Progenitor cell of endocrine pancreas (in vitro differentiated cells): Measurements from ENCODE around the gene KCNMA1. TPM values are rescaled to one million over a fixed set of nuclear protein-coding genes. Genes with fewer than 3 reads are reported as not detected.

ENCODE experiments used
- DNase-seq: peaks from one replicate; pipeline ENCODE4 v3.0.0; 2021; ENCODE audit warnings: low spot score; ENCODE audit not compliant: unreplicated experiment
- H3K27ac Mint-ChIP-seq: 2 replicates; pipeline ENCODE4 v1.8.0; 2021; ENCODE audit warnings: mild to moderate bottlenecking, moderate library complexity, mixed read lengths
- H3K27me3 Mint-ChIP-seq: 2 replicates; pipeline ENCODE4 v1.8.0; 2021; ENCODE audit warnings: mixed read lengths
- H3K36me3 Mint-ChIP-seq: 2 replicates; pipeline ENCODE4 v1.8.0; 2022; ENCODE audit warnings: mixed read lengths; ENCODE audit not compliant: insufficient read depth
- H3K4me1 Mint-ChIP-seq: 2 replicates; pipeline ENCODE4 v1.8.0; 2021; ENCODE audit warnings: low read depth, mixed read lengths
- H3K4me3 Mint-ChIP-seq: 2 replicates; pipeline ENCODE4 v1.8.0; 2021; ENCODE audit warnings: low read depth, mild to moderate bottlenecking, moderate library complexity, mixed read lengths
- H3K9me3 Mint-ChIP-seq: 2 replicates; pipeline ENCODE4 v1.8.0; 2021; ENCODE audit warnings: low read depth, mixed read lengths
- CTCF ChIP-seq: fragments of 200-600 bp; sonication (generic); IDR thresholded peaks from one replicate; pipeline ENCODE4 v1.5.0; 2021; ENCODE audit warnings: antibody characterized with exemption, mild to moderate bottlenecking; ENCODE audit not compliant: unreplicated experiment
- total RNA-seq: library from RNA; stranded (reverse); gene quantifications from 2 replicates; pipeline ENCODE4 v1.2.1, GENCODE V29; 2021

KCNMA1 gene
- total RNA-seq, 1 donor from 2014 or later = 5.8 TPM

- no peak overlapping the region for H3K27ac Mint-ChIP-seq
- DNase-seq = no peak
Measured at GRCh38 chr10:77313066-77313750, 324.4 kb downstream of the KCNMA1 start.

GRCh38 chr10:77311186-77311585 is 326.4 kb downstream of the KCNMA1 start:
- no peak for TF ChIP-seq CTCF
- H3K4me1 Mint-ChIP-seq = peaks cover 7% of the 10 kb centered on the region
- DNase-seq = no peak
- no peak overlapping the region for H3K4me3 Mint-ChIP-seq
- no peaks in the 10 kb centered on the region for H3K9me3 Mint-ChIP-seq
- peaks cover 30% of the 10 kb centered on the region for H3K27me3 Mint-ChIP-seq
- no peaks in the 10 kb centered on the region for H3K36me3 Mint-ChIP-seq
- H3K27ac Mint-ChIP-seq = no peak overlapping the region

More at GRCh38 chr10:77313066-77313750, 324.4 kb downstream of the KCNMA1 start:
- Mint-ChIP-seq H3K27me3 (peaks cover 27% of the 10 kb centered on the region), H3K36me3 (no peaks in the 10 kb centered on the region), H3K4me1 (peaks cover 7% of the 10 kb centered on the region), H3K9me3 (no peaks in the 10 kb centered on the region), H3K4me3 (no peak overlapping the region)
- TF ChIP-seq CTCF = no peak

- peaks cover 33% of the 10 kb centered on the region for H3K27me3 Mint-ChIP-seq
- H3K36me3 Mint-ChIP-seq = no peaks in the 10 kb centered on the region
- no peak overlapping the region for H3K4me3 Mint-ChIP-seq
- H3K27ac Mint-ChIP-seq = no peak overlapping the region
- DNase-seq = no peak
- peaks cover 7% of the 10 kb centered on the region for H3K4me1 Mint-ChIP-seq
- no peak for TF ChIP-seq CTCF
- no peaks in the 10 kb centered on the region for H3K9me3 Mint-ChIP-seq
Measured at GRCh38 chr10:77310288-77310840, 327.2 kb downstream of the KCNMA1 start.

GRCh38 chr10:77309509-77309908 is 328.1 kb downstream of the KCNMA1 start:
- no peak for TF ChIP-seq CTCF
- Mint-ChIP-seq H3K27me3 (peaks cover 36% of the 10 kb centered on the region), H3K27ac (no peak overlapping the region), H3K36me3 (no peaks in the 10 kb centered on the region), H3K9me3 (no peaks in the 10 kb centered on the region), H3K4me3 (no peak overlapping the region), H3K4me1 (peaks cover 5% of the 10 kb centered on the region)
- no peak for DNase-seq

GRCh38 chr10:77309092-77309491 is 328.5 kb downstream of the KCNMA1 start:
- no peak overlapping the region for H3K4me3 Mint-ChIP-seq
- H3K27me3 Mint-ChIP-seq = peaks cover 36% of the 10 kb centered on the region
- H3K9me3 Mint-ChIP-seq = no peaks in the 10 kb centered on the region
- peaks cover 5% of the 10 kb centered on the region for H3K4me1 Mint-ChIP-seq
- no peak for TF ChIP-seq CTCF
- no peak for DNase-seq
- H3K27ac Mint-ChIP-seq = no peak overlapping the region
- H3K36me3 Mint-ChIP-seq = no peaks in the 10 kb centered on the region
